Cortex of kidney (tissue), 1 donor: ENCODE data around the gene DPP10.
"Not testable (repeated sequence)": the region's sequence is repeated elsewhere in the genome, so short reads cannot be mapped to it uniquely, and the experiment has no call there.

Experiments used
- DNase-seq: peaks from one replicate; lab custom pipeline; 2025; lab: John Stamatoyannopoulos, UW

The DPP10 gene

DNA sequence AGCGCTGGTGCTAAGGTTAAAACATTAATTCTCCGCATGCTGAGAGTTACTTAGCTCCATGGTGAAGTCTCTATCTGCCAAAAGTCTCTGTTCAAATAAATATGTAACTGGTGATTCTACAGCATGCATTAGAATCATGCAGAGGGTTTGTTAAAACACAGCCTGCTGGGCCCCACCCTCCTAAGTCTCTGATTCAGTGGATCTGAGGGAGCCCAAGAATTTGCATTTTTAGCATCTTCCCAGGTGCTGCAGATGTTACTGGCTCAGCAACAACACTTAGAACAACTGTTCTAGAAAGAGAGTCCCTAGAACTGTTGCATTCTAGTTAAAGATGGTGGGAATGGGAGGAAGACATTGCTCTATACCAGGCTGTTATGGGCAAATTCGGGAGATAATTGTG lies 73.4 kb downstream of the DPP10 start:
- no peak for DNase-seq

DNA sequence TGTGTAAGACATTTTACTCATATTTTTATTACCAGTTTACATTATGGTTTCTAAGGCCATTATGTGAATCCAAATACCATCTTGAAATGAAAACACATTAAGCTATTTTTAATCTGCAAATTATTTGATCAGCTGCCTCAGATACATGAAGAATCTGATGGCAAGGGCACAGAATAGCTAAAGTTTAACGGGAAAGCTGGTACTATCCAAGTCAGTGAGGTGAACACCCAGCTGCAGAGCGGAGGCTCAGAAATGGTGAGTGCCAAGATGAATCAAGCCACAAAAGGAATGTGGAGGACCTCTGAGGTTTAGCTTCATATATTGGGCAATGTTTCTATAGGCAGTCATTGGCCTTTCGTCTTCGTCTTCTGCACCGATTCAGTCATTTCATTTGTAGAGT lies 75.1 kb downstream of the DPP10 start:
- DNase-seq, result no peak

DNA sequence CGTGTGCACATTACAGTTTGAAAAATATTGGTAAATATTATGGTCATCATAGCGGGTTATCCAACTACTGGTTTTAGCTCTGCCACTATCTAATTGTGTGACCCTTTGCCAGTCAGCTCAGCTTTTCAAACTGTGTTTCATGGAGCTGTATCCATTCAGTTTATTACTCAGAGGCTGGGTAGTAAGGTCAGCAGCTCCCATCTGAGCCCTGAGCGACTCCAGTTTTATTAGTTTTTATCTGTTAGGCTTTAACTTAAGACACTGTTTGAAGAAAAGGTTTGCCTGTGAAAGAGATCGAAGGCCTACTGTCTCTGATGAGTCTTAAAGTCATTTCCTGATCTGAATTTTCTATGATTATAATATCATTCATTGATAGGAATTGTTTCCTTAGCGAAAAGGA lies 76.3 kb downstream of the DPP10 start:
- DNase-seq, result no peak

DNA sequence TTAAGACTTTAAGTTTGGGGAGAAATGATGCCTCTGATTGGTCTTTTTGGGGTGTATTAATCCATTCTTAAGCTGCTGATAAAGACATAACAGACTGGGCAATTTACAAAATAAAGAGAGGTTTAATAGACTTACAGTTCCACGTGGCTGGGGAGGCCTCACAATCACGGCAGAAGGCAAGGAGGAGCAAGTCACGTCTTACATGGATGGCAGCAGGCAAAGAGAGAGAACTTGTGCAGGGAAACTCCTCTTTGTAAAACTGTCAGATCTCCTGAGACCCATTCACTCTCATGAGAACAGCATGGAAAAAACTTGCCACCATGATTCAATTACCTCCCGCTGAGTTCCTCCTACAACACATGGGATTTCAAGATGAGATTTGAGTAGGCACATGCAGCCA lies 80.2 kb downstream of the DPP10 start:
- not testable (repeated sequence) for DNase-seq

DNA sequence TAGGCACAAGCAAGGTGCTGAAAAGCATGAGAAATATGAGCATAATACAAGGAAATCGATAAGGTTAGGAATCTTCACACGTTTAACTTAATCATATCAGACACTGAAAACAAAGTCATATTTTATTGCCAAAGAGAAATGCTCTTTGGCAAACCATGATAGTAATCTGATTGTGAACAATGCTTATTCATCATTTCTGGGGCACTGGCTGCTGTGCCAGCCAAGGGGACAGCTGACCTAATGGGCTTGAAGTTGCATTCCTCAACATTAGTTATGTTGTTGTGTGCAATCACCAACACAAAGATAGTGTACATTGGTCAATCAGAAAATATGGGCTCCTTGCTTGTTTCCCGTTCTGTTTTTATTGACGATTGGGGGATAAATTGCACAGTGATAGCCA lies 83.5 kb downstream of the DPP10 start:
- no peak for DNase-seq

DNA sequence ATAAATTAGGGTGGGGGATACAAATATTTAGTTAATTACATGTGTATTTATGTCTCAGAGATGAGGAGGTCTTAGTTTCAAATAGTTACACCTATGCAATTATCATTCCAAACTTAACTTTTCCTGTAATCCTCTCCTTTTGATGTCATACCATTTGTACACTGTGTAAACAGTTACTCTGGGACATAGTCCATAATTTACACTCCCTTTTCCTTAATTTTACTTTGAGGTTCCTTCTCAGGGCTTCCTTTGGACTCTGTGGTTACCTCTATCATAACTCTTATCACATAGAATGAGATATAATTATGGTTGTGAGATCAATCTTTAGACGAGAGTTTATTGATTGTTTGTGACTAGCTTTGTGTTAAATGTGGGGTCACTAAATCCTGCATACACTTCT lies 84.4 kb downstream of the DPP10 start:
- no peak for DNase-seq

DNA sequence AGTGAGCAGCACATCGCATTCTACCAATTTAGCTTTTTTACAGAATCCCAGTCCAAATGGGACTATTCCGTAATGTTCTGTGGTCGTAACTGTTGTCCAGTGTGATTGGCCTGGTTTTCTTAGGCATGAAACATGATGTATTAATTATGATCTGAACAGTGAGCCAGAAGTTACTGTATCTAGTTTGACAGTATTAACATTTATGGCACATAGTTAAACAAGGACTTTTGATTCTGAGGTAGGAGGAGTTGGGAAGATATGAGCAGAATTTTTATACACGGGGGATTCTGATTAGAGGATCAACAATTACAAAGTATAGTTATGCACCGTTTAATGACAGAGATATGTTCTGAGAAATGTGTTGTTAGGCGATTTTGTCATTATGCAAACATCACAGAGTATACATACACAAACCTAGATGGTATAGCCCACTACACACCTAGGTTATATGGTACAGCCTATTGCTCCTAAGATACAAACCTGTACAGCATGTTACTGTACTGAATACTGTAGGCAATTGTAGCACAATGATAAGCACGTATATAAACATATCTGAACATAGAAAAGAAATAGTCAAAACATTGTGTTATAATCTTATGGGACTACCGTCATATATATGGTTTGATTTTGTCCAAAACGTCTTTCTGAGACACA lies 85.0 kb downstream of the DPP10 start:
- no peak for DNase-seq

DNA sequence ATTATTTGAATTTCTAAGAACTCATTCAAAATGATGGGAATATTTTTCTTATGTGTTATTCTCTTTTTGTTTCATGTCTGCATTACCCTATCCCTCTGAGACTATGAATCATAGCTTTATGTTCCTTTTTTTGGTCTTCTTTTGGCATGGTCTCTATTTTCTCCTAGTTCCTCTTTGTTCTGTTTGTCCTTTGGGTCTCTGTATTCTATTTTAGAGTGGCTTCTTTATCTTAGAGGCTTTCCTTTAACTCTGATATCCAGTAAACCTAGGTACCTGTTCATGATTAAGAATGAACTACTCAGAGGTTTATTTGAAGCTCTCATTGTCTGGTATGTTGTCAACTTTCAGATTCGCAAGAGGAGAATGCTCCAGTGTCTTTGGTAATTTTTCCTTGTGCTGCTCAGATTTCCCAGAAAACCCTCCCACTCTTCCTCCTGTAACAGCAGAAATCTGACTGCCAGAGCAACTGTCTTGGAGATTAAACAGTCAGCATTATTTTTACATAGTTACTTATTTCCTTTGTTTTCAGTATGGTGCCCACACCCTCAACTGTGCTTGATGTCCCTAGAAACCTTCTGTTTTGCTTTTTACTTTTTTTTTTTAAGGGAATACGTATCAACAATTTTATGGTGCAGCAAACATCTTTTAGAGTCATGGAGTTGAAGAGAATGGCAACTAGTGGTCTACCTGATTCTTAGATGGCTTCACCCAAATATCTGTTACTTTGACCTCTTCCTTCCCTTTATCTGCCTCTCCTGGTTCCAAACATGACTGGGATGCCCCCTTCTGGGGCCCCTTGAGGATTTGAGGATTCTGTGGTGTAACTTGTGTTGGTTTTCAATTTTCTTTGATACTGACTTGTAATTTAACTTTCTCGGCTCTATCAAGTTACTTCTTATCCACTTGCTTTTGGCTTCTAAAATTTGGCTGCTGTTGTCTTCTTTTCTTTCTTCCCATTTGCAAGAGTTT lies 92.0 kb downstream of the DPP10 start:
- DNase-seq, result no peak

DNA sequence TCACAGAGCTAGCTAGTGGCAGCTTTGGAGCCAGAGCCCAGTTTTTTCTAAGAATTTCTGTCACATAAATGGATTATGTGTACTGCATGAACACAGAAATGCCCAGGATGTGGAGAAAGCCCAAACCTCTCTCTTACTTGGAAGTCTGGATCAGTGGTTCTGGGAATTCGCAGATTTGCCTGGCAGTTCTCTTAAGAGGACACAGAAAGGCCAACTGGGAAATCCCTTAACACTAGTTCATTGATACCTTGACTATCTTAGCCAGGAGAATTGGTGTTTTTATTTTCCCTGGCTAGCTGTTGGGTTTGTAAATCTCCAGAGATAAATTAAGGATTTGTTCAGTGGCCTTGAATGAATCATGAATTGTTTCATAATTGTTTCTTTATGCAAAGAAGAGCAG lies 95.3 kb downstream of the DPP10 start:
- no peak for DNase-seq

DNA sequence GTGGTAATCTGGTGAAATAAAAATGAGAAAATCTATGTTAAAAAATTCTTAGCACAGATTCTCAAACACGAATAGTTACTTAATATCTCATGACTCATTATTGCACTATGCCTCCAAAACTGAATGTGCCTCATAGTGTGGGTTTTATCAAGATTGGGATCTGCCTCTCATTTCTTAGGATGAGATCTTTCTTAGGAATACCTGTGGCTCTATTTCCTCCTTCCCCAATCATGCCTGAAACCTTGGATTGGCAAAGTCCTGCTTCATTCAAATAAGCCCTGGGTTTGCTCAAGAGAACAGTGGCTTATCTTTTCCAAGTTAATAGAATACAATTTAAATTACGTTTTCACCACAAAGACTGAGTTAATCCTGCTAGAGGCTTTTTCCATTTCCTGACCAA lies 100.3 kb downstream of the DPP10 start:
- DNase-seq, result no peak

DNA sequence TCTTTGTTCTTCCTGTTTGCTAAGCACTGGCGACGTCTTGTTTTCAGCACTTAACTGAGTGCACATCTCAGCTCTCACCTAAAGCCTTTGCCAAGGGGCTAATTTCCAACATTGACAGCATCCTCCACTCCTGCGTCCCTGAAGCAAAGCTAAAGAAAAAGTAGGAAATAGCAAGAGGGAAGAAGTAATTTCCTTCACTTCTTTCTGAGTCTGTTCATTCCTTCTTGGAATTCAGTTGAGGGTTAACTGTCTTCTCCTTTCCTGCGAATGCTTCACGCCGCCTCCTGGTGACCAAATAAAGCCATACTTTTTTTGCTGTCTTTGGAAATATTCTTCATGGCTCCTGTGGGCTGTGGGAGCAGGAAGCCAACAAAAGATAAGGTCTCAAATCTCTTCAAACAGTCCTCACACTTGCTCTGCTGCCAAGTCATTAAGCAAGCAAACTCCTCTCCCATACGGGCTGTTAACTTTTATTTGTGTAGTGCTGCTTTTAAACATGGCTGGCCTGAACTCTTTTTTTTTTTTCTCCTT lies 100.9 kb downstream of the DPP10 start:
- DNase-seq, result no peak

DNA sequence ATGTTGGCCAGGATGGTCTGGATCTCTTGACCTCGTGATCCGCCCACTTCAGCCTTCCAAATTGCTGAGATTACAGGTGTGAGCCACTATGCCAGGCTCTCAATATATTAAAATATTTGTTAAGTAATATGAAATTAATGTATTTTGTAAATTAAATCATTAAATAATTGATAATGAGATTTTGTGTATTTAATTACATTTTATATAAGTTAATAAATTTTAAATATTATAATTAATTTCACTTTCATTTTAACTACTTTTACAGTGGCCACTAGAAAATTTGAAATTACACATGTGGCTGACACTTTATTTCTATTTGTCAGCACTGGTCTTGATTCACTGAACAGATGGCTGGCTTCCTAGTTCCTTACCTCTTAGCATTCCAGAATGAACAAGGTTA lies 102.6 kb downstream of the DPP10 start:
- DNase-seq, result no peak

DNA sequence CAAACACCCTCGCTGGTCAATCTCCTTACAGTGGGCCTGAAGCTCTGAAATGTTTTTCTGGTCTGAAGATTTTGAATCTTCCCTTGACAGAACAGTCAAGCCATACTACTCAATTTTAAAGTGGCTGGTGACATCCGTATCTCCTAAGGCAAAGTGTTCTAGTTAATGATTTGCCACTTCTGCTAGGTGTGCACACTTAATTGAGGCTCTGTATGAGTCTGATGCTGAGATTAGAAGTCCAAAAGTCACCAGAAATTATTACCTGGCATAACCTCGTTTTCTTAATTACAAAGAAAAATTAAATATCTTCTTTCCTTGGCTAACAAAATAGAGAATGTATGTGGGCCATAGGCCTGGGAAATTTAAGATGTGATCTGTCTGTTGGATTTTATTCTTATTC lies 104.1 kb downstream of the DPP10 start:
- DNase-seq, result no peak

DNA sequence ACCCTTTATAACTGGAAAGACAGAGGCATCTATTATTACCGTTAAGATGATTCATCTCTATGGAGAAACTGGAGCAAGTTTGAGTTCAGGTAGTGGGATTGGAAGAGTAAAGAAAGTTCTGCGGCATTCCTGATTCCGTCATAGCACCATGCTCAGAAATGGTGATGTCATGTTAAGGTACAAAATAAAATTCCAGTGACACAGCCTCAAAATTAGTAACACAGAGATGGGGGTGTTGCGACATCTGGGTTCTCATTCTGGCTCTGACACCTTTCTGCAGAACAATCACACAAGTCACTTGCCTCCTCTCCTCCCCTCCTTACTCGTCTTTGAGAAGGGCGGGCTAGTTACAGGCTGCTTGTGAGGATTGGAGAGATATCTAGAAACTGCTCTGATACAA lies 105.7 kb downstream of the DPP10 start:
- no peak for DNase-seq

DNA sequence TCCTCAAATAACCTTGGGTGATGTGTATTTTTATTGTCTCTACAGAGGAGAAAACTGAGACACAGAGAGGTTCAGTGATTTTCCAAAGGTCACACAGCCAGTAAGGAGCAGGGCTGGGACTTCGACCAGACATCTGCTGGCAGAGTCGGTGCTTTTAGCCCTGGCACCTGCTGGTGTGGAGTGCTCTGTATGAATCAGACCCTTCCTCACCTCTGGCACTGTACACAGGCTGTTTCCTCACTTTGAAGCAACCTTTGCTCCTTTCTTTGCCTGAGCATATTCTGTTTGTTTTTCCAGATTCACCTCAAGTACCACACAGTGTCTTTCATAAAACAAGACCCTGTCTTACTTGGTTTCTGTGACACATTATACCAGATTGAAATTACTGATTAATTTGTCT lies 107.9 kb downstream of the DPP10 start:
- no peak for DNase-seq

DNA sequence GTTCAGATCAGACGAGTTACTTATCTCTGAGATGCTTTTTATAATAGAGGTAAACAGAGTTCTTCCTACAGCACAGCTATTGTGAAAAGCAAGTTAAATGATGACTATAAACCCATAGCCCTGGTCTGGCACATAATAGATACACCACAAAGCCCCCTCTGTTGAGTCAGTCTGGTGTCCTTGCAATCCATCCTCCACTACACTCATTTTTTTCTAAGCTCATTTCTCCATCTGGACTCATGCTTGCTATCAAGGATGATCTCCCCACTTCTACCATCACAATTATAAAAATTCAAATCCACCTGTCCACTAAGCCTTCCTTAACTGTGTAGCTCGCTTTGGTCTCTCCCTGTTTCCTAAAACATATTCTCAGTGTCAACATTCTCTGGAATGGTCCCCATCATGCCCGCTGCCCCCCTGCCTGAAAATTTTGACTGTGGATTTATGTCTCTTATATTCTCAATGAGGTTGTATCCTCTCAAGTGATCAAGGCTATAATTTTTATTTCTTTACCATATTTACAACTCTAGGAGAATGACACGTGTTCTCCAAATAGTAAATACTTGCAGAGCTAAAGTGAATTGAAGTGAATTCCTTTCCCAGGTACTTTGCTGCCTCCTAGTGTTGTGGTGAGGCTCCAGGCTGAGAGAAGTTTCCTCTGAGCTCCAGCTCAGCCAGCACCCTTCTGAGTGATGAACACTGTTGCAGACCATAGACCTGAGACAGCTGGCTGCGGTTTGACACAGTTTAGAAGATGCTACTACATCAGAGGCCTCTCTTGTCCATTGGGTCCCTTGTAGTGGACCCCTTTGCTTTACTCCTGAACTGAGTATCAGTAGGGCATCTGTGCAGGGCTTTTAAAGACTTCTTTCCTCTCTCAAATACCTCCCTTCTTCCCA lies 108.7 kb downstream of the DPP10 start:
- no peak for DNase-seq

DNA sequence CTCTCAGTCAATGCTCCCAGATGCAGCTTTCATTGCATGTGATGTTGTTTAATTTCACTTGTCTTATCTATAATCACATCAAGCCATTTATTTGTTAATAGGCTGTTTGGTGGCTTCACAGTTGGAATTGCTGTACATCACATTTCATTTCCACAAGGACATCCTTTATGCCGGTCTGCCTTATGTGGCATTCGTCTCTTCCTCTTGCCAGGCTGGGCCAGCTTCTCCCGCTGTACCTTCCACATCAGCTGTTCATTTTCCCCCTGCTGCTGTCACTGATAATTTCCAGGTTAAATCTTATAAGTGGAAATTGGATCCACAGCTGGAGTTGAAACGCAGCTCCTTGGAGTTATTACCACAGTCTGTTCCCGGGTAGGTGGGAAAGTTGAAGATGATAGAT lies 110.6 kb downstream of the DPP10 start:
- DNase-seq, result no peak

DNA sequence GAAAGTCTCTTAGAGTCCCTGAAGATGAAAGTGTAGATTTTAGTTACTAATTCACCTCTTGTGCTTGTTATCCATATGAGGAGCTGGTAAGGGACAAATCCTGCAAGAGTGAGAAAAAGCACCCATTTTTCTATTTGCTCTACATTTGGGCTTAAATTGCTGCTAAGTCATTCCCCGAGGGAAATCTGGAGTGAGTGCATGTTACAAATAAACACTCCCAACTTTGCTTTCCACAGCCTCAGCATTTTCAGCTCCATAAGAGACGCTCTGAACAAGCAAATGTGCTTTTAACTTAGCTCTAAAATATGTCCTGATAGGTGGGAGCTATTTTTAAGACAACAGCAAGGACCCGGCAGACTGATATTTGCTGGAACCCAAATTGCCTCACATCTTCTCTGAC lies 126.7 kb downstream of the DPP10 start:
- no peak for DNase-seq

DNA sequence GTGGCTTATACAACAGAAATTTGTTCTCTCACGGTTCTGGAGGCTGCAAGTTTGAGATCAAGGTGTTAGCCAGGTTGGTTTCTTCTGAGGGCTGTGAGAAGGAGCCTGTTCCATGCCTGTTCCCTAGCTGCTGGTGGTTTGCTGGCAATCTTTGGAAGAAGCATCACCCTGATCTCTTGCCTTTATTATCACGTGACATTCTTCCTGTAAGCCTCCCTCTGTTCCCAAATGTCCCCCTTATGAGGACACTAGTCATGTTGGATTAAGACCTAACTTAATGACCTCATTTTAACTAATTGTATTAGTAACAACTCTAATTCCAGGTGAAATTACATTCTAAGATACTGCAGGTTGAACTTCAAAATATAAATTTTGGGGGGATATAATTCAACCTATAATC lies 135.2 kb downstream of the DPP10 start:
- DNase-seq, result no peak

DNA sequence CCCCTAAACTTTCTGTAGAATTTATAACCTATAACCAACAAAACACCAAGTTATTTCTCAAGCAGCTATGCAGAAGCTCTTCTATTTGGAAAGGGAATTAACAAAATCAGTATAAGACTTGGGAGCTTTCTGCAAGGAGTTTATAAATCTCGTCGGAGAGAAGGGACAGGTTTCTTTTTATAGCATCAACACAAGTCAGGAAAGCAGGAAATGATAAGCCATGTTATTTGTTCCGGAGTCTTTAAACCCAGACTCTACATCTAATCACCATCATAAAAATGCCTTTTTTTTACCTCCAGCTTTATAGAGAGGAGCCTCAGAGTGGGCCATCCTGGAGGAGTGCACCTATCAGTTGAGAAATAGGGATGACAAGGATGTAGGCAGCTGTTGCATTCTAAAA lies 137.1 kb downstream of the DPP10 start:
- no peak for DNase-seq

DNA sequence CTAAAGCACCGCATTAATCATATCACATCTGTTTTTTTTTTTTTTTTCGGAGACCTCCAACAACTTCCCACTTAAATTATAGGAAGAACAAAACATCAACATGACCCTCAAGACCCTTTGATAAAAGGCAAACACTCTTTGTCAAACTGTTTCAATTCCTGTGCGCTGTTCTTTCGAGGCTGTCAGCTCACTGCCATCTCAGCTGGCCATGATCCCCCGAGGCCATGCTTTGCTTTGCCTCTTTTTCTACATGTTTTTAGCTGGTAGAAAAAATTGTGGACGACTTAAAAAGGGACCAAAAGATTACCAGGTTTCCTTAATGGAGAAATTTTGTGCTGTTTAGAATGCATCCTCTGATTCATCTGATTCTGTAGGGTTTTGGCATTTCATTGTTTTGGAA lies 138.2 kb downstream of the DPP10 start:
- no peak for DNase-seq

DNA sequence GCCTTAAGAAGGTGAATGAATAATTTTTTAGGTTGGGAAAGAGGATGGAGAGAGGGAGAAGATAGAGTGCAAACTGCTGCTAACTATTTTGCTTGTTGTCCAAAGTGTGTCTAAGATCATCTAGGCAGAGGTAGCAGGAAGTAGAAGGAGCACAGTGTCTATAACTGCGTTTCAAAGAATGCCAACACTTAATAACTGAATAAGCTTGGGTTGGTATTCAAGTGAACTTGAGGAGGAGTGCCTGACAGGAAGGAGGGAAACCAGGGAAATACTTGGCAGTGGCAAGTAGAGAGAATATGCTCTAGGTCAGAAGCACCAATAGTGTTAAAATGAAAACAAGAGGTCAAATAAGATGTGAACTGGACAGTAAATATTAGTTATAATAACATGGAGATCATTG lies 155.9 kb downstream of the DPP10 start:
- DNase-seq, result no peak
